Chondrocyte (in vitro differentiated cells): ENCODE data around the gene MRPL42. TPM values are rescaled to one million over a fixed set of nuclear protein-coding genes. Genes with fewer than 3 reads are reported as not detected.
A peak's percentile ranks its signal among the peaks of the same experiment; 100 is the strongest.

ENCODE experiments used
- DNase-seq: peaks from one replicate; pipeline ENCODE4 v3.0.0; 2021; ENCODE audit warnings: mixed read lengths, low spot score
- H3K27ac Mint-ChIP-seq: one replicate; pipeline ENCODE4 v1.8.0; 2021; ENCODE audit warnings: mild to moderate bottlenecking, moderate library complexity, mixed read lengths; ENCODE audit not compliant: unreplicated experiment
- H3K27me3 Mint-ChIP-seq: 2 replicates; pipeline ENCODE4 v1.8.0; 2021; ENCODE audit warnings: low read depth, mixed read lengths
- H3K36me3 Mint-ChIP-seq: 2 replicates; pipeline ENCODE4 v1.8.0; 2021; ENCODE audit warnings: low read depth, mixed read lengths
- H3K4me1 Mint-ChIP-seq: 2 replicates; pipeline ENCODE4 v1.8.0; 2021; ENCODE audit warnings: low read depth, mild to moderate bottlenecking, mixed read lengths
- H3K4me3 Mint-ChIP-seq: one replicate; pipeline ENCODE4 v1.8.0; 2021; ENCODE audit warnings: mild to moderate bottlenecking, moderate library complexity, mixed read lengths; ENCODE audit not compliant: unreplicated experiment
- H3K9me3 Mint-ChIP-seq: 2 replicates; pipeline ENCODE4 v1.8.0; 2021; ENCODE audit warnings: low read depth, mixed read lengths
- CTCF ChIP-seq: fragments of 200-600 bp; sonication (generic); IDR thresholded peaks from 2 replicates; pipeline ENCODE4 v1.5.0; 2021; ENCODE audit warnings: antibody characterized with exemption, mild to moderate bottlenecking, moderate library complexity
- total RNA-seq: library from RNA; stranded (reverse); gene quantifications from 3 replicates; pipeline ENCODE4 v1.2.1, GENCODE V29; 2021

MRPL42 gene
- total RNA-seq, 1 donor from 2014 or later = 41.4 TPM

DNA sequence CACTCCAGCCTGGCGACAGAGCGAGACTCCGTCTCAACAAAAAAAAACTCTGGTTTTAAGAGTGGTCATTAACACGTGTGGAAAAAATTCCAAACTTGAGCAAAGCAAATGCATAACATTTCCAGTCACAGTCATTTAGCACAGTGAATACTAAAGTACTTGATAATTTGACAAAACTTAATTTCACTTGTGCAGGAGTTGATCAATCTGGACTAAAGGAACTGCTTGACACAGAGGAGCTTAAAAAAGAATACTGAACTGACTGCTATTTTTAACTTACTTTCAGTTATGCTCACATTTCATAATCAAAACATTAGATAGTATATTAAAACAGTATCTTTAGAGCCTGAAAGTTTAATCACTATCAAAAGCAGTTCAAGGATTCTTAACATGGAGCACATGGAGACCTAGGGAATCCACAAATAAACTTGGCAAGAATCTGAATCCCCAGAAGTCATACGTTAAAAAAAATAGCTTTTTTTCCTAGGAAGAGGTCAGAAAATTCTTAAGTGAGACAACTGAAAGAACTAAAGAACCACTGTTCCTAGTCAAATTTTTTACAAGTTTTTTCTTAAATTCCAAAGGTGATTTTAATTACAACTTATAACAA lies 33.0 kb upstream of the MRPL42 start:
- H3K27ac Mint-ChIP-seq = peak overlapping the region; percentile 83
- TF ChIP-seq CTCF = no peak
- H3K36me3 Mint-ChIP-seq = no peaks in the 10 kb centered on the region
- H3K4me3 Mint-ChIP-seq = no peak overlapping the region
- DNase-seq = no peak
- no peaks in the 10 kb centered on the region for H3K9me3 Mint-ChIP-seq
- H3K27me3 Mint-ChIP-seq = no peaks in the 10 kb centered on the region
- peaks cover 70% of the 10 kb centered on the region for H3K4me1 Mint-ChIP-seq

DNA sequence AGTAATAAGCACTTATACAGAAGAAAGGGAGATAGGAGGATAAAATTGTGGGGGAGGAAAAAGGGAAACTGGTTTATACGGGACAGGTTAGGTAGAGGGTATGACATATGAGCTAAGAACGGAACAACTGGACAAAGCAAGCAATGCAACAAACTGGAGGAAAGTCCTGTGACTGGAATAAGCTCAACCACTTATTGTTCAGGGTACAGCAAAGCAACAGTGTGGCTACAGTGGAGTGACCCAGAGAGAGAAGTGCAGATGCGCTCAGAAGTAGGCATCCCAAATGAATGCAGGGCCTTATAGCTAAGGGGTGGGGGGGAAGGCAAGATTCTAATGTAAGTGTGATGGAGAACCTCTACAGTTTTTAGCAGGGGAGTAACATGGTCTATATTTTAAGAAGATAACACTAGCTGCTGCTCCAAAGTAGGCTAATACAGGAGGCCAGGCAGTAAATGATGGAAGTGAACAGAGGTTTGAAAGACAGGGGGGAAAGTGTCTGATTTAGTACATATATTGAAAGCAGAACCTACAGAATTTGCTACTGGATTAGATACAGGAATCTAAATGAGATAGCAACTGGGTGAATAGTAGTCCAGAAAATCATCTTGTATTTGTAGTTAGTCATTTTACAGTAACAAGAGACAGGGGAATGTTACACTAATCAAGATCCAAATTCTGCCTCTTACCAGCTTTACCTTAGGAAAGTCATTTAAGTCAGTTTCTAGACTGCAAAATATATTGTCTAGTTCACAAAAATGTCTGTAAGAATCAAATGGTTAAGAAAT lies 28.9 kb upstream of the MRPL42 start:
- no peak for DNase-seq
- Mint-ChIP-seq H3K4me1 (peaks cover 77% of the 10 kb centered on the region), H3K4me3 (no peak overlapping the region), H3K27ac (peak overlapping the region; percentile 4), H3K9me3 (no peaks in the 10 kb centered on the region), H3K36me3 (no peaks in the 10 kb centered on the region), H3K27me3 (no peaks in the 10 kb centered on the region)
- no peak for TF ChIP-seq CTCF

- peaks cover 61% of the 10 kb centered on the region for H3K4me1 Mint-ChIP-seq
- TF ChIP-seq CTCF = no peak
- no peaks in the 10 kb centered on the region for H3K9me3 Mint-ChIP-seq
- H3K27me3 Mint-ChIP-seq = no peaks in the 10 kb centered on the region
- H3K36me3 Mint-ChIP-seq = no peaks in the 10 kb centered on the region
- peak overlapping the region; percentile 97 for H3K27ac Mint-ChIP-seq
- peak overlapping the region; percentile 90 for H3K4me3 Mint-ChIP-seq
- no peak for DNase-seq
Measured at GRCh38 chr12:93440043-93440835, 27.1 kb upstream of the MRPL42 start.

GRCh38 chr12:93441081-93441616 lies 26.2 kb upstream of the MRPL42 start:
- H3K36me3 Mint-ChIP-seq = no peaks in the 10 kb centered on the region
- no peak for TF ChIP-seq CTCF
- H3K27me3 Mint-ChIP-seq = no peaks in the 10 kb centered on the region
- DNase-seq = no peak
- peak overlapping the region; percentile 97 for H3K27ac Mint-ChIP-seq
- no peaks in the 10 kb centered on the region for H3K9me3 Mint-ChIP-seq
- H3K4me1 Mint-ChIP-seq = peaks cover 52% of the 10 kb centered on the region
- H3K4me3 Mint-ChIP-seq = peak overlapping the region; percentile 90
